Aorta (tissue), 5 donors: Measurements from ENCODE around the gene LDLRAD4. TPM values are rescaled to one million over a fixed set of nuclear protein-coding genes. Genes with fewer than 3 reads are reported as not detected.
A peak's percentile ranks its signal among the peaks of the same experiment; 100 is the strongest.

Source experiments
- ATAC-seq: fragments of 200-7000 bp; cut with Tn5 transposase; one replicate; pipeline ENCODE4 v1.9.1; 2022; ENCODE audit warnings: moderate library complexity; ENCODE audit not compliant: low FRiP score
- DNase-seq, 2 donors: peaks; one replicate each; pipeline ENCODE4 v3.0.0-alpha.2; 2020
- H3K27ac ChIP-seq, 2 donors: one replicate each; pipeline ENCODE4 v1.5.1; 2013; ENCODE audit warnings: low read length in 2 of 2, mild to moderate bottlenecking in 2 of 2, moderate library complexity in 2 of 2, control low read depth in 1 of 2, inconsistent platforms in 1 of 2, low read depth in 1 of 2
- H3K27me3 ChIP-seq, 2 donors: one replicate each; pipeline ENCODE4 v1.6.1; 2013; ENCODE audit warnings: control low read depth in 1 of 2, low read length in 1 of 2, mild to moderate bottlenecking in 1 of 2, moderate library complexity in 1 of 2; ENCODE audit not compliant: insufficient read depth in 2 of 2, control insufficient read depth in 1 of 2
- H3K36me3 ChIP-seq, 2 donors: one replicate each; pipeline ENCODE4 v1.6.1; 2013; ENCODE audit warnings: control low read depth in 1 of 2, low read length in 1 of 2, mild to moderate bottlenecking in 1 of 2; ENCODE audit not compliant: insufficient read depth in 2 of 2, control insufficient read depth in 1 of 2
- H3K4me1 ChIP-seq, 2 donors: one replicate each; pipeline ENCODE4 v1.6.1; 2013; ENCODE audit warnings: low read length in 2 of 2, control low read depth in 1 of 2, mild to moderate bottlenecking in 1 of 2, moderate library complexity in 1 of 2; ENCODE audit not compliant: insufficient read depth in 2 of 2, control insufficient read depth in 1 of 2
- H3K4me3 ChIP-seq, 2 donors: one replicate each; pipeline ENCODE4 v1.5.1; 2013; ENCODE audit warnings: low read length in 2 of 2, control low read depth in 1 of 2, mild to moderate bottlenecking in 1 of 2
- H3K9me3 ChIP-seq: one replicate; pipeline ENCODE4 v1.6.1; 2013; ENCODE audit warnings: mild to moderate bottlenecking, low read length; ENCODE audit not compliant: control insufficient read depth
- WGBS, 2 donors: extraction: QIAGEN DNeasy Blood & Tissue Kit; methylation state at CpG; one replicate each; pipeline ENCODE4 v1.1.7; 2013; 5-methylcytosine and 5-hydroxymethylcytosine counted together
- intact Hi-C, 2 donors: fragments of 100-400 bp; cut with DNase I; formaldehyde crosslinking; loops; one replicate each; pipeline versions ENCODE4 v1.14.2 to v1.15.0; 2022
- polyA plus RNA-seq, 2 donors: library from polyadenylated mRNA; stranded (reverse); fragments of 200-250 nt; gene quantifications; one replicate each; pipeline ENCODE4 v1.2.3, GENCODE V29; 2013
- total RNA-seq, 2 donors: library from RNA; stranded (reverse); fragmentation: NEBNext Ultra II Directional; extraction: Animal tissue kit (Norgen Biotek cat#: 25700); gene quantifications; one replicate each; pipeline ENCODE4 v1.2.1, GENCODE V29; 2021
- donor health status: healthy with polysubstance abuse.
- donor health status: Bipolar disorder and iron deficiency.
- donor health status: DM: no; HTN: no; CAD: no.
- donor health status: DM: no; HTN: no; CAD: no.
- donor health status: DM: yes; HTN: yes; CAD: no.

Gene LDLRAD4
- total and polyA plus RNA-seq, 4 donors, result 7.0 to 112 (median 36.9) TPM

DNA sequence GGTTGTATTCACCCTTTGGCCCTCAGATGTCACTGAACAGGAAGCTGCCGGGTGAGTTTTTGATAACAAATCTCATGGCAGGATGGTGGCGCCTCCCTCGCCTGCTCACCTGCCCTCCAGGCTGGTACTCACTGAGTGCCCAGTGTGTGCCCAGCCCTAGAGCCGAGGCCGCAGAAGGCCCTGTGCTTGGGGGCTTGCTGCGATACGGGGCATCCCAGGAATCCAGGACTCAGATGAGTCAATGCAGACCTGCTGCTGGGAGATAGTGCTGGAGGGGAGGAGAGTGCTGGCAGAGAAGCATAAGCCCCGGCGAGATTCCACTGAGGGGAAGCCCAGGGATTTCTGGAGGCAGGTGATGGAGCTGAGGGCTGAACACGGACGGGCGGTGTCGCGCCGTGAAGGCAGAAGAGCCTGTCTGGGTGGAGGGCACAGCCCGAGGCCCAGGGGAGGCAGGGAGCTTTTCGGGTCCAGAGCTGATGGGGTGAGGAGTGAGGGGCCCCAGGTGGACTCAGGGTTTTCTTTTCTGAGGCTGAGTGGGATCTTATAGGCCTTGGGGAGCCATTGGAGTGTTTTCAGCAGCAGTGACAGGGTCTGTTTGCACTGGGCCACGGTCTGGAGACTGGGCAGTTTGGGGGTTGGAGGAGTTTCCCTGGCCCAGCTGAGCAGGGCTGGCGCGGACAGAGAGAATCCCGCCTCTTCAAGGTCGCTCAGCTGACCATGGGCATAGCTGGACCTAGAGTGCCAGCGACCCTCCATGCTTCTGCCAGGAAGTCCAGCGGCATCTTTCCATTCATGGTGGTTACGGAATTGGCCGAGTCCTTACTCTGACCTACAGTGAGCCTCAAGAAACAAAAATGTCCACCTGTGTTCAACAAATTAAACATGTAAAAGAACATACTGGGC lies 35.5 kb downstream of the LDLRAD4 start:
- H3K4me1 ChIP-seq, result no peaks in the 10 kb centered on the region
- ATAC-seq (no peak), DNase-seq (no peak)
- H3K9me3 ChIP-seq, result no peaks in the 10 kb centered on the region
- intact Hi-C loops, result no loop called here
- no peak overlapping the region for H3K27ac ChIP-seq
- no peaks in the 10 kb centered on the region for H3K36me3 ChIP-seq
- no peaks in the 10 kb centered on the region for H3K27me3 ChIP-seq
- no peak overlapping the region for H3K4me3 ChIP-seq
- 93% methylated on average over 26 of the region's 26 CpGs for WGBS, 2 donors

GRCh38 chr18:13254971-13255927 lies 36.7 kb downstream of the LDLRAD4 start:
- H3K9me3 ChIP-seq, result no peaks in the 10 kb centered on the region
- H3K27ac ChIP-seq, result no peak overlapping the region
- ATAC-seq (no peak), DNase-seq (no peak)
- H3K4me3 ChIP-seq, result no peak overlapping the region
- no peaks in the 10 kb centered on the region for H3K36me3 ChIP-seq
- WGBS, 2 donors, result 92 to 93% methylated on average over 11 of the region's 11 CpGs
- intact Hi-C loops, result no loop called here
- no peaks in the 10 kb centered on the region for H3K27me3 ChIP-seq
- no peaks in the 10 kb centered on the region for H3K4me1 ChIP-seq

- ATAC-seq (no peak), DNase-seq (no peak)
- 79% methylated on average over 18 of the region's 18 CpGs for WGBS, 2 donors
- H3K27ac ChIP-seq, result no peak overlapping the region
- no peaks in the 10 kb centered on the region for H3K27me3 ChIP-seq
- intact Hi-C loops, result no loop called here
- H3K4me1 ChIP-seq, result peaks cover 0 to 4% of the 10 kb centered on the region in 2 donors
- H3K36me3 ChIP-seq, result no peaks in the 10 kb centered on the region
- H3K9me3 ChIP-seq, result no peaks in the 10 kb centered on the region
- no peak overlapping the region for H3K4me3 ChIP-seq
These were observed 38.1 kb downstream of the LDLRAD4 start for GRCh38 chr18:13256444-13257305.

DNA sequence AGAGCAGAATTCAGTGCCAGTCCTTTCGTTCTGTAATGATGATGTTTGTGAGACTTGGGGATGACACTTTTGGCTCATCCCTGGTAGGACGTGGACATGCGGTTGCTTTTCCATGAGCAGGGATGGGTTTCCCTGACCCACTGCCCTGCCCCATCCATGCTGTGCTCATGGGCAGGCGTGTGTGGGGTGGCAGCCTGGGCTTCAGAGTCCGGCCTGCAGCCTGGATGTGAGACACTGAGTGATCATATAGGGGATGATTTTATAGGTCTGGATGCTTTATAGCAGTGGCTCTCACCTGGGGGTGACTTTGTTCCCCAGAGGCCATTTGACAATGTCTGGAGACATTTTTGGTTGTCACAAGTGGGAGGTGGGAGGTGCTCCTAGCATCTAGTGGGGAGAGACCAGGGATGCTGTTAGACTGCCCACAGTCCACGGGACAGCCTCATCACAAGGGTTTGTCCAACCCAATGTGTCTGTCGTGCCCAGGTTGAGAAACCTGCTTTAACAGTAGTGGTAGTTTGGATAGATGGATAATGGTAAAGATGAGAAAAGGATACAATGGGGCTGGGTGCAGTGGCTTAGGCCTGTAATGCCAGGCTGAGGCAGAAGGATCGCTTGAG lies 38.9 kb downstream of the LDLRAD4 start:
- peaks cover 0 to 5% of the 10 kb centered on the region in 2 donors for H3K4me1 ChIP-seq
- intact Hi-C loops, result no loop called here
- H3K27ac ChIP-seq, result no peak overlapping the region
- no peak overlapping the region for H3K4me3 ChIP-seq
- DNase-seq, result no peak
- WGBS, 2 donors, result 80 to 90% methylated on average over 8 of the region's 8 CpGs
- no peaks in the 10 kb centered on the region for H3K27me3 ChIP-seq
- H3K9me3 ChIP-seq, result no peaks in the 10 kb centered on the region
- ATAC-seq, result no peak
- H3K36me3 ChIP-seq, result no peaks in the 10 kb centered on the region

- Histone ChIP-seq H3K27ac (peak overlapping the region in 1 of 2 donors; percentile 21), H3K36me3 (no peaks in the 10 kb centered on the region), H3K27me3 (no peaks in the 10 kb centered on the region), H3K4me3 (no peak overlapping the region), H3K4me1 (peaks cover 0 to 5% of the 10 kb centered on the region in 2 donors), H3K9me3 (no peaks in the 10 kb centered on the region)
- no peak for DNase-seq
- WGBS, 2 donors, result 28 to 36% methylated on average over 6 of the region's 6 CpGs
- ATAC-seq, result peak; percentile 51
- intact Hi-C loops, result no loop called here
These were observed 40.4 kb downstream of the LDLRAD4 start for GRCh38 chr18:13258921-13259320.

DNA sequence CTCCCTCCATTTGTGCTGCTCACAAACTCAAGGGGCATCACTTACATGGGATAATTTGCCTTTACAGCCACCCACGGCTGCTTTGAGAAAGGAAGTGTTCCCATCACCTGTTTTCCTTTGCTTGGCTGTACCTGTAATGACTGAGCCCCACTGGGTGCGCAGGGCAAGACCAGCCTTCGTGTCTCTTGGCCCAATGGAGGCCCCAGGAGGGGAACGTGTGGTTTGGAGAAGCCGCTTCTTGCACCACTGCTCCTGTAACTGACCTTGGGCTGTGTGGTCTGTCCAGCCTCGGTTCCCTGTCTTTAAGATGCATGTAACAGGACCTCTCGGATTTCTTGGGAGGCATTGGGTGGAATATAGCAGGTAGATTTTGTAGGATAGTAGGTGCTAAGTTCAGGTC lies 41.1 kb downstream of the LDLRAD4 start:
- Histone ChIP-seq H3K9me3 (no peaks in the 10 kb centered on the region), H3K27ac (peak overlapping the region in 1 of 2 donors; percentile 13), H3K4me3 (no peak overlapping the region), H3K27me3 (no peaks in the 10 kb centered on the region), H3K4me1 (peaks cover 3 to 5% of the 10 kb centered on the region in 2 donors), H3K36me3 (no peaks in the 10 kb centered on the region)
- DNase-seq (no peak), ATAC-seq (no peak)
- intact Hi-C loops, result loop anchor here in 1 of 2 donors (5.0 to 10.0 kb wide), 3 partner anchors 123 to 985 kb away; no protein-coding TSS in a partner anchor
- WGBS, 2 donors, result 54 to 58% methylated on average over 7 of the region's 7 CpGs

GRCh38 chr18:13260197-13260934 lies 41.8 kb downstream of the LDLRAD4 start:
- intact Hi-C loops, result loop anchor here in 1 of 2 donors (5.0 to 10.0 kb wide), 3 partner anchors 122 to 986 kb away; no protein-coding TSS in a partner anchor
- DNase-seq (no peak), ATAC-seq (peak; percentile 66)
- H3K36me3 ChIP-seq, result no peaks in the 10 kb centered on the region
- peak overlapping the region; percentile 15 to 98 for H3K27ac ChIP-seq
- H3K4me1 ChIP-seq, result peaks cover 3 to 5% of the 10 kb centered on the region in 2 donors
- no peaks in the 10 kb centered on the region for H3K9me3 ChIP-seq
- H3K4me3 ChIP-seq, result no peak overlapping the region
- H3K27me3 ChIP-seq, result no peaks in the 10 kb centered on the region
- 26 to 27% methylated on average over 8 of the region's 8 CpGs for WGBS, 2 donors
